NCI-H1436 (cell line): Measurements from ENCODE around the gene RNASE4.
"Not testable (repeated sequence)": the region's sequence is repeated elsewhere in the genome, so short reads cannot be mapped to it uniquely, and the experiment has no call there.

Source experiments
- DNase-seq: peaks from one replicate; lab custom pipeline; 2025; lab: John Stamatoyannopoulos, UW

Gene RNASE4

DNA sequence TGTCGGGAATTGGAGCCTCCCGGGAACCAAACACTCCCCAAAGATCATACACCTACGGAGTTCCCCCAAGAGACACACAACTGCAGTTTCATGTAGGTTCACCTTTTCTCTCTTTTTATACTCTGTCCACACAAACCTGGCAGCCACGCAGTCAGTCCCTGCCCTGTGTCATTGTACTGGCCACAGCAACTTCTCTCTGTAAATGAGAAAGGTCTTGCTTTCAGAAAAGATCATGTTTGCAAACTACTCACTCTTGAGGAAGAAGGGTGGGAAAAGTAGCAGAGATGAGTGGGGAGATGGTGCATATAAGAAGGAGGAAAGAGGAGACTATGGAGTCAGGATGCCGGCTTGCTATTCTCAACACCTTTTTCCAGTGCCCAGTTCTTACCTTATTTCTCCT is 14.6 kb downstream of the RNASE4 start:
- DNase-seq = no peak

DNA sequence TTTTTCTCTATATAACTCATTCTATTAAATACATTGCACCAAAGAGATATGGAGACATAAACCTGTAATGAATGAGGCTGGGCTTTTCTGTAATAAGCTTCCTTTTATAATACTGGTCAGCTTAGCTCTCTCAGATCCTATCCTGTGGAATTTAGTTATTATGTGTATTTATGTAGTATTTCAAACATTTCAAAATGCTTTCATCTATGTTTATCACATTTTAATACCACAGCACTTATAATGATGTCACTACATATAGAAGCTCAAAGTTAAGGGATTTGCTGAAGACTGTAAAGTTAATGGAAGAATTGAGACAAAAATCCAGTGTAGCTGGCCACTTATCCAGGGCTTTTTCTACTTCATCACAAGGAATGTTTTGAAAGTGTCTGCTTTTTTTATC is 15.6 kb downstream of the RNASE4 start:
- DNase-seq = no peak

DNA sequence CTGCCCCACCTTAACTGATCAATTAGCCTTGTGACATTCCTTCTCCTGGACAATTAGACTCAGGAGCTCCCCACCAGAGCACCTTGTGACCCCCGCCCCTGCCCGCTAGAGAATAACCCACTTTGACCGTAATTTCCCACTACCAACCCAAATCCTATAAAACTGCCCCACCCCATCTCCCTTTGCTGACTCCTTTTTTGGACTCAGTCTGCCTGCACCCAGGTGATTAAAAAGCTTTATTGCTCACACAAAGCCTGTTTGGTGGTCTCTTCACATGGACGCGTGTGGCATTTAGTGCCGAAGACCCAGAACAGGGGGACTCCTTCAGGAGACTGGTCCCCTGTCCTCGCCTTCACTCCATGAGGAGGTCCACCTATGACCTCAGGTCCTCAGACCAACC is 16.6 kb downstream of the RNASE4 start:
- DNase-seq = not testable (repeated sequence)

DNA sequence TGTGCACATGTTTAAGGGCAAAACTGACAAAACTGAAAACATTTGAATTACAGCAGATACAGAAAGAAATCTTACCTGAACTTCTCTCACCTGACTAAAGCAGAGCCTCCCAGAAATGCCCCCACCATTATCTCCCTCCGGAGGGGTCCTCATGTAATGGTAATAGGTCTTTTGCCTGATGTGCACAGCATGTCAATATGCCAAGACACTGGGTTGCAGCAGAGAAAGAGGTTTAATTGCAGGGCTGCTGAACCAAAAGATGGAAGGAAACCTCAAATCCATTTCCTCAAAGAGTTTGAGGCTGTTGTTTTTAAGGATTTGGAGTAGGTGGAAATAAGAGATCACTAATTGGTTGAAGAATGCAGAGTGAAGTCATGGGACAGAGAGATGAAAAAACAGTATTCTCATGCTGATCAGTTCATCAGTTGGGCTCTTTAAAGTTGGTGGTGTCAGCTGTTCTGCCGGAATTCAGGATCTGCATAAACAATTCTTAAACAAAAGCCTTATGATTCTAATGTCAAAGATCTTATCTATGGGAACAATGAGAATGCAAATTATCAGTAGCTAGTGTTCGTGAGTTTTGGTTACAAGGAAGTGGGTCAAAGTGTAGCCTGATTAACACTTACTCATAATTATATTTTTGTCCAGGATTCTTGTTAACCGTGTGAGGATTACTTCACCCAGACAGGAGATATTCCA is 22.4 kb downstream of the RNASE4 start:
- no peak for DNase-seq

DNA sequence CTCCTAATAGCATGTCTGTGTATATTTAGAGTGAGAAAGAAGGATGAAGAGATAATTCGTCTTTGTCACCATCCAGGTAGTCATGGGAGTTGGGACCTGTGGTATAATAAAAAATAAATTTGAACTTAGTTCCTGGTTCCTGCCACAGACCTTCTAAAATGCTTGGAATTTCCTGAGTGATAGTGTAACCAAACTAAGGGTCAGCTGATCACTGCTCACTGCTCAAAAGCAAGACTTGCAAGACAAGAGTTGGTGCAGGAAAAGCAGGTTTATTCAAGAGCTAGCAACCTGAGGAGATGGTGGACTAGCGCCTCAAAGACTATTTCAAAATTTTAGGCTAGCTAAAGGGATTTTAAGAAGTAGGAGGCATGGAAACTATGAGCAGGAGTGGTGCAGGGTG is 23.3 kb downstream of the RNASE4 start:
- no peak for DNase-seq

DNA sequence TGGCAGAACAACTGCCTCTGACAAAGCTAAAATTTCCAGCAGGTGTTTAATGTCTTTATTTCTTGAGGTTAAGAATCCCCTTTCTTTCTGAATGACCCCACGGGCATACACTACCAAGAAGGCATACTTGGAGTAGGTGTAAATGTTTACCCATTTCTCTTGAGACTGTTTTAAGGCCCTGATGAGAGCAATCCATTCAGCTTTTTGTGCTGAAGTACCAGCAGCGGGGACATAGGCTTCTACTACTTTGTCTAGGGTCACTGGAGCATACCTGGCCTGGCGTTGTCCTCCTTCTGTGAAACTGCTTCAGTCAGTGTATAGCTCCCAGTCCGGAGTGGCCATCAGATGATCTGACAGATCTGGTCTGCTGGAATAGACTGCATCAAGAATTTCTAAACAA is 26.9 kb downstream of the RNASE4 start:
- no peak for DNase-seq

DNA sequence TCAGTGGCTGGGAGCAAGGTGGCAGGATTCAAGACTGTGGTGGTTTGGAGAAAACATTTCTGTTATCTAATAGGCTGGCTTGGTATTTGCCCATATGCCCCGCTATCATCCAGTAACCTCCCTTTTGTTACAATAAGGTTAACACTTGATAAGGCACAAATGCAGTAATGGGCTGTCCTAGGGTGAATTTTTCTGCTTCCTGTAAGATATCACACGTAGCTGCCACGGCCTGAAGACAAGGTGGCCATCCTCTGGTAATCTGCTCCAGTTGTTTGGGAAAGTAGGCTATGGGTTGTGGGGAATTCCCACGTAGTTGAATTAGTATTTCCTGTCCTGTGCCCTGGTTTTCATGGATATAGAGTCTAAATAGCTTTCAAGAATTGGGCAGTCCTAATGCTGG is 27.3 kb downstream of the RNASE4 start:
- no peak for DNase-seq

DNA sequence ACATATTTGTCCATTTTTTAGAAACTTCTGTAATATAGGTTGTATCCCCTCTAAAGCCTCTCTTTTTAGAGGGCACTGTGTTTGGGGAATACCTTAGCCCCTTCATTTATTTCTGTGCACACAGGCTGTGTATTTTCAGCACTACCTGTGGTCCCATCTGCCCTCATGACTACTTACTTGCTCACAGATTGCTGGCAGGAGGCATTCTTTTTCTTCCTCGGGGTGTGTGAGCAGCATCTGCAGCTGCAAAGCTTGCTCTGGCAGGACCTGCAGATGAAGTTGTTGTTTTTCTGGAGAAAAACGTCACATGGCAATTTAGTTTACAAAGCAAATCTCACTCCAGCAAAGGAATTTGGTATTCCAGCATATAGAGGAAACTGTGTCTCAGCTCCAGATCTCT is 28.5 kb downstream of the RNASE4 start:
- no peak for DNase-seq

DNA sequence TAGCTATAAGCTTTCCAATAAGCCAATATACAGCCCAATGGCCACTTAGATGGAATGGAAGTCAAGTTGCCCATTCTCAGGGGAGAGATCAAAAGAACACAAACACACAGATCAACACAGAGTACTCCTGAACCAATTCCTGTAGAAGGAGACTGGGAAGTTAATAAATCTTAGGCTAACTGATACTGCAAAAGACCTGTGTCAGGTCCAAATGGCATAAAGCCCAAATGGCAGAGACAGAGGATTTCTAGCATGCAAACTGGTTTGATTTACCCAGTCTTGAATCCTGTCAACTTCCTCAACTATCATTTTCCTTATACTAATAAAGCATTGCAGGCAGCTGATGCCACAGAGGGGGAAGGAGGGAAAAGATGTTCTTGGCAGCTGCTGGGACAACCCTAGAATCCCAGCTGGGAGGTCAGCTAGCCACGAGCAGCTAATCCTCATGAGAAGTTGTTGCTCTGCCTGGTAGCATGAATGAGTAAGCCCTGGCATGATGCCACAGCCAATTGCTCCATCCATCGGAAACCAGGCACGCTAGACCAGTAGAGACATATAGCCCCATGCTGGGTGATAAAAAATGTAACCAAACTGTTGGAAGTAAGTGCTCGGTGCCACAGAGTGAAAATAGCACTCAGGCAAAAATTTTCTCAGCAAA is 30.4 kb downstream of the RNASE4 start:
- no peak for DNase-seq

DNA sequence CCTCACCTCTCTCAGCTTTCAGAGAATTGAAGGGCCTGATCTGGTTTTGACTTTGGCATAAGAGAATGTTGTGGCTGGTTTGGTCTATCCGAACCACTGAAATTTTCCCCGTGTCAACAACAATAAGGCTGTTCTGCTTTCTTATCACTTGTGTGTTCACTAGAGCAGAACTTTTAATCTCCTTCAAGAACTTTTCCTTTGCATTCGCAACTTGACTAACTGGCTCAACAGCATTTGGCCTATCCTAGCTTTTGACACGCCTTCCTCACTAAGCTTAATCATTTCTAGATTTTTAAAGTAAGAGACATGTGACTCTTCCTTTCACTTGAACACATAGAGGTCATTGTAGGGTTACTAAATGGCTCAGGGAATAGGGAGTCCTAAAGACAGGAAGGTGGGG is 35.4 kb downstream of the RNASE4 start:
- no peak for DNase-seq

DNA sequence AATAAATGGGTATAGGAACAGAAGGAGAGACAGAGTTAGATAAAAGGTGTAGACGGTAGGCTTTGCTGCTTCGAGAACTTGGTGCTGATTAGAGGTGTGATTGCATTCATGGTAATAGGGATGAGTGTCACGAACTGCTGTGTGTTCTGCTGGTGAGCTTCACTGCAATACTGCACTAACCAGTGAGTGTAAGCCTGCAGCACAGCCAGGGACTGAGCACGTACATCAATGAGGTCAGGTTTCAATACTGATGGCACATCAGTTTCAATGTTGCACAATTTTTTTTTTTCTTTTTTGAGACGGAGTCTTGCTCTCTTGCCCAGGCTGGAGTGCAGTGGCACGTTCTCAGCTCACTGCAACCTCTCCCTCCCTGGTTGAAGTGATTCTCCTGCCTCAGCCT is 36.4 kb downstream of the RNASE4 start:
- DNase-seq = no peak

DNA sequence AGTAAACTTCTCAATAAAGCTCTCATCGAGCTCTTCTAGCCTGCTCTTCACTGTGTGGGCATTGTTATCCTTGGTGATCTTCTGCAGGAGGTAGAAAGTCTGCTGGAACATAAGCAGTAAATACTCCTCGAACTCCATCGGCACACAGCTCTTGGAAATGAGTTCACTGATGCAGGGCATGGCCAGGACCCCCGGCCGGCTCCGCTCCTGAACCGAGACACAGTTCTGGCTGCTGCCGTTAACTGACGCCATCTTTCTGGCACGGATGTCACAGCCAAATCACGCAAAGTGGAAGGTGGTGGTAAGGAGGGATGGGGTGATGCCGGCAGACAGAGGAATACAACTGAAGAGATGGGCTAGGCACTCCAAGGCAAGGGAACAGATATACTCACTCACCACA is 37.7 kb downstream of the RNASE4 start:
- no peak for DNase-seq

DNA sequence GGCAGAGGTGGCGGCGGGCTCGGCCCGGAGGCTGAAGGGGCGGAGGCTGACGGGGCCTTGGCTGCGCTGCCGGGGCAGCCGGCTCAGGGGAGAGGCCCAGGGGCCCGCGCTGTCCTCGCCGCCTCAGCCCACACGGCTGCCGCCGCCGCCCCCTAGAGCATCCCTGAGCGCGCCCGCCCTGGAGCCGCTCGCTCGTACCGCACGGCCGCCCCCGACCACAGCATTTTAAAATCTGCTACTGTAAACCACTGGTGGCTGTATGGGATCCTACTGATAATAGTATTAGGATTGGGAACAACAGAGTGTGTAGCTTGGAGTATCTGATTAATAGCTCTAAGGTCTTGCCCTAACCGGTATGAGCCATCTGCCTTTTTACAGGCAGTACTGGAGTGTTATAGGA is 39.1 kb downstream of the RNASE4 start:
- DNase-seq = no peak

DNA sequence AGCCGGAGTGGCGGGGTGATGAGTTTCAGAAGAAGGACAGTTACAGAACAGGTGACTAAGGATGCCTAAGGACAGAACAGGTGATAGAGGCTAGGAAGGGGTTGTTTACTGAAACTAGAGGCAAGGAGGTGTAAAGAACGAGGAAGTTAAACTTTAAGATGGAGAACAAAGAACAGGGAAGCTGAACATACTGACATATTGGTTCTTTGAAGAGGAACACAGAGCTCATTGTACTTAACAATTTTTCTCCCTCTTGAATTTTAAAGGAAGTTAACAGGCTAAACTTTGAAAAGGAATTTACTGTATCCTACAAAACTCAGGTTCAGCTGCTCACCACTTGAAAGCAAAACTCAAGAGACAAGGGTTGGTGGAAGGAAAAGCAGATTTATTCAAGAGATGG is 41.8 kb downstream of the RNASE4 start:
- not testable (repeated sequence) for DNase-seq

DNA sequence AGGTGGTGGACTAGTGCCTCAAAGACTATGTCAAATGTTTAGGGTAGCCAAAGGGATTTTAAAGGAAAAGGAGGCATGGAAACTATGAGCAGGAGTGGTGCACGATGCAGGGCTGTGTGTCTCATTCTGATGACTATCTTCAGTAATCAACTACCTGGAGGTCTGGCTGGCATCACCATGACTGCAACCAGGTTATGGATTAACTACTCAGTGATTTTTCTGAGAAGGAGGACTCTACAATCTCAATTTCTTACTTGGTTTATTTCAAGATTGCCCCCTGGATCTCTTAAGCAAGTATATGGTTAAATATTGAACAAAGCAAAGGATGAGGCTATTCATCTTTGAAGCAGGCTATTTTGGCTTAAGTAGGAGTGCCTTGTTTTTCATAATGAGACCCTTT is 42.2 kb downstream of the RNASE4 start:
- no peak for DNase-seq

DNA sequence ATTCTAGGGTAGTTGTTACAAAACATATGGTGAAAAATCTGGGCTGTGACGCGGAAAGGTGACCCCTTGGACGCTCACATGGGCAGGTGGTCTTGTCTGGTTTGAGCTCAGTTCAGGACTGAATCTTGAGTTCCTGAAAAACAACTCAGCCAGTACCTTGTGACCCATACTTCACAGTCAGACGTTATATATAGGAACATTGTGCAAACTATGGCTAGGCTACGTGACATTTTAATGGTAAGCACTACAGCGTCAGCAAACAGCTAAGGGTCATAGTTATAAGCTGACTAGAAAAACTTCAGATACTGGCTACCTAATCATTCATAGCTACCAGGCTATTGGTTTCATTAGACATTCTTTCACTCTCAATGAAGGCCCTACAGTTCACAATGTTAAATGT is 46.5 kb downstream of the RNASE4 start:
- DNase-seq = no peak

DNA sequence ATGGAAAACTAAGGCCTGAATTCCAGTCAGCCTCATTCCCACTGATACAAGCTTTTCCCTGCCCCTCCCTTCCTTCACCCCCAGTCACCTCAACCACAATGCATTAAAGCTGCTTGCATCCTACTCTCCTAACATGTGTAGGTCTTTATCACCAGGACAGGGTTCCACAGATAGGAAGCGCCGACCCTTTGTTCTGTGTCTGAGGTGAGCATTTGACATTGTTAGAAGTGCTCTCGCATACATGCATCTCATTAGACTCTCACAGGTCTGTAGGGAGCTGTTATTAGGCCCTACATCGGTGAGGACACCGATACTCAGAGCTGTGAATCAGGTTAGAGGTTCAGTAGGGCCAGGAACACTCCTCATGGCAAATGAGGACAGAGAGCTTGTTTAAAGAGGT is 48.1 kb downstream of the RNASE4 start:
- no peak for DNase-seq

DNA sequence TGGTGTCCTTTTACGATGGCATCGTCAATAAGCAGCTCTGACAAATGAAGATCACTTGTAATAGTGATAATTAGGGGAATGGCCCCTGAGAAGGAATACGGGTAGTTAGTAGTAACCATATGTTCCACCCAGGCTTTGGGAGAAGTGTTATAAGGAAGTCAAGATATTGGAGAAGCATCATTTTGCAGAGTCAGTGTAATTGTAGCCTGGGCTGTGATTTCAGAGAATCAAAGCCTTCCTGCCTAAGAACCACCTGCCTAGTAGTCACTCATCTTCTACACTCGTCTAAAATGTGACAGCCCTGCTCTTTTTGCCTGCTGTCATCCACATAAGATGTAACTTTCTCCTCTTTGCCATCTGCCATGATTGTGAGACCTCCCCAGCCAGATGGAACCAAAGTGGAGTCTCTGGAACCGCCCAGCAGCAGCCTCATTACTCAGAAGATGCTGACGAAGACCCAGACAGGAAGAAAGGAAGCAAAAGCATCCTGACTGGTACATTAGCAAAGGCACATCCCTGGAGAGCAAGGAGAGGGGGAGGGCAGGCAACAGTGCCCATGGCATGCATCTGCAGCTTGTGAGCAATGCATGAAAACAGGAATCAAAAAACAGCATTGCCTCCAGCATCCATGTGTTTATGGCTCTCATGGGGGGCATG is 48.7 kb downstream of the RNASE4 start:
- no peak for DNase-seq

DNA sequence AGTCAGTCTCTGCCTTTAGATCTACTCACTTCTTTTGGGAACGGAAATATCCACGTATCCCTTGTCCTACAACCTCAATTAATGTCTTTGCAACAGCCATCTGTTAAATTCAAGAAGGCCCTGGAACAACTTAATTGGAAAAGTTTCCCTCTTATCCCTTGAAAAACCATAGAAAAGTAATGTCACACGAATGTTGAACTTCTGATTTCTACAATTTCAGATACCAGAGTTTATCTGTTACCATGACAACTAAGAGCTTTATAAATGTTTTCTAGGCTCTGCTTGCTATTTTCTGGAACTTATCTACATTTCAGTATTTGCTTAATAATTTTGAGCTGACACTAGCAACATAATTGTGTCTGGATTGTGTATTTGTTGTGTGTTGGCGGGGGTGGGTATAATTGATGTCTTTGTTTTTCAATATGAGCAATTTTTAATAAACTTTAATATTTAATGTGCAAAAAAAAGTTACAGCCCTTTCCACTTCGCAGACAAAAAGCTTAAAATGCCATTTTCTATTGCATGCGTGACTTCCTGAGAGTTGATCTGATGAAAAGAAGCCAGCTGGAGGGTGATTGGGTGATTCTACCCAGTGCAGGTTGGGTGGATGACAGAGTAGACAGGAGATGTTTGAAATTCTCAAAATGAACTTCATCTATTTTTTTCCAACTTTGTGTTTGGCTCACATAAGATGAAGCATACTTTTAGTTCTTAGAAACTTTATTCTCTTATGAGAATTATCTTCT is 49.5 kb downstream of the RNASE4 start:
- no peak for DNase-seq

DNA sequence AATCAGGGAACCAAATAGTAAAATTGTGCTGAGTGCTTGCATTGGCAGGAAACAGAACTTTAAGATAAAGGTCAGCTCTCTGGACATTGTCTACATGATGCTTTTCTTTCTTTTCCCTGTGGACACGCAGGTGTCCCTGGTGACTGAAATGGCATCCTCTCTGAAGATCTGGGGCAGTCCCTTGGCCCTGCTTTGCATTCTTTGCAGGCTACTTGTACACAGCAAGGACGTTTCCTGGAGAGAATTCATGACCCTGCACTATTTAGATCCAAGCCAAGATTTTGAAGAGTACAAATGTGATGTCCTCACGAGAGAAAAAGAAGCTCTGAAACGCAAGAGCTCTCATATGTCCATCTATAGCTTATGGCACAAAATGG is 50.1 kb downstream of the RNASE4 start:
- DNase-seq = no peak

DNA sequence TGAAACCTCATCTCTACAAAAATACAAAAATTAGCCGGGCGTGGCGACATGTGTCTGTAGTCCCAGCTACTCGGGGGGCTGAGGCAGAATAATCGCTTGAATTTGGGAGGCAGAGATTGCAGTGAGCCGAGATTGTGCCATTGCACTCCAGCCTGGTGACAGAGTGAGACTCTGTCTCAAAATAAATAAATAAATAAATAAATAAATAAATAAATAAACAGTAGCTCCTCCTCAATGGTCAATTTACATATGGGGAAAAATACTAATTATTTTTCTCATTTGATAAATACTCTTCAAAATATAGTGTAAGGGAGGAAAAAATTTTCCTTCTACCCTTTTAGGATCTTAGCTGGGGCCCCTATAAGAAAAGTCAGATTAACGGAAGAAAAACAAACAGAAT is 53.9 kb downstream of the RNASE4 start:
- DNase-seq = not testable (repeated sequence)

DNA sequence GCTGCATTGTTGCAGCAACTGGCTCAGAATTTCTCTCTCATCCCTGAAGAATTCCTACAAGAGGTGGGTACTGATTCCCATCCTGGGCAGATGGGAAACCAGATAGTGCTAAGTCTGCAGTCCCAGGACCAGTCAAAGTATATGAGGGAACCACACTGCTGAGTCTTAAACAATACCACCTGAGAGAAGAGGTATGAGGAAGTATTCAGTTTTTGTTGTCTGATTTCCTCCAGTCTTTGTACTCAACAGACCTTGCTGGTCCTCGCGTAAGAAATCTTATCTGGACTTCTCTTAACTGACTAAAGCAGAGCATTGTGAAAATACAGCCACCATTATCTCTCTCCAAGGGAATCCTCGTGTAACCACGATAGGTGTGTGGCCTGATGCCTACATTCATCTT is 57.8 kb downstream of the RNASE4 start:
- no peak for DNase-seq

DNA sequence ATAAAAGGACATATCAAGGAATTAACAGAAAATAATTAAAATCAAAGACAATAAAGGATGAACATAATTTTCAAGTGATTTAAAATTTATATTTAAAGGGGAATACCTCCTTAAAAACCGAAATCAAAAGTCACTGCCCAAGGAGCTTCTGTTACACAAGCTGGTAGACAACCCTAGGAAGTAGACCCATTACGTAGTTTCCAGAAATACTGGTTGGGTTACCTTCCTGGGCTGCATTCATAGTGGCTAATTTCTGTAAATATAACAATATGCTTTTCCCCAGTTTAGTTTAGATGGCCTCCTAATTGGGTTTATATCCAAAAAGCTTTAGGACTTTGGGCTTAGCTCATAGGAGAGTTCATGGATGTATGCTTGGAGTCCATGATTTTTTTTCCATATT is 59.2 kb downstream of the RNASE4 start:
- no peak for DNase-seq
